Measurements from ENCODE around the gene TSPAN18. TPM values are rescaled to one million over a fixed set of nuclear protein-coding genes. Genes with fewer than 3 reads are reported as not detected.
A peak's percentile ranks its signal among the peaks of the same experiment; 100 is the strongest.

The TSPAN18 gene
- total RNA-seq, 4 donors from 2014 or later = 6.7 to 13.1 (median 7.9) TPM

- no peak for TF ChIP-seq POLR2A (IDR thresholded peaks at IDR 0.05)
- TF ChIP-seq CTCF (IDR thresholded peaks at IDR 0.05) = no peak
- no peak for TF ChIP-seq EP300 (IDR thresholded peaks at IDR 0.05)
- H3K9me3 ChIP-seq = no peaks in the 10 kb centered on the region
- H3K36me3 ChIP-seq = peaks cover 0 to 8% (median 0%) of the 10 kb centered on the region in 3 donors
- H3K27ac ChIP-seq = no peak overlapping the region
- peaks cover 0 to 29% (median 6%) of the 10 kb centered on the region in 4 donors for H3K4me1 ChIP-seq
- no peaks in the 10 kb centered on the region for H3K27me3 ChIP-seq
- 86 to 91% methylated on average over 8 to 9 of the region's 9 CpGs for WGBS, 2 donors
- DNase-seq (ENCODE audit: low spot score in 2 of 2) = no peak
- no peak overlapping the region for H3K4me3 ChIP-seq
Measured at GRCh38 chr11:44910591-44910990, 183.8 kb downstream of the TSPAN18 start.

GRCh38 chr11:44911029-44911814 lies 184.5 kb downstream of the TSPAN18 start:
- H3K9me3 ChIP-seq = no peaks in the 10 kb centered on the region
- peak overlapping the region in 2 of 4 donors; percentile 7 to 44 for H3K27ac ChIP-seq
- H3K27me3 ChIP-seq = no peaks in the 10 kb centered on the region
- TF ChIP-seq POLR2A (IDR thresholded peaks at IDR 0.05) (no peak), CTCF (IDR thresholded peaks at IDR 0.05) (peak; percentile 80 to 91 (median 84))
- H3K36me3 ChIP-seq = peaks cover 0 to 8% (median 0%) of the 10 kb centered on the region in 3 donors
- H3K4me1 ChIP-seq = peaks cover 0 to 29% (median 6%) of the 10 kb centered on the region in 4 donors
- DNase-seq (ENCODE audit: low spot score in 2 of 2) = peak; percentile 83 to 96
- H3K4me3 ChIP-seq = no peak overlapping the region
- WGBS, 2 donors = 23 to 25% methylated on average over 22 to 24 of the region's 24 CpGs

GRCh38 chr11:44912270-44912987 lies 185.7 kb downstream of the TSPAN18 start:
- H3K27me3 ChIP-seq = no peaks in the 10 kb centered on the region
- DNase-seq (ENCODE audit: low spot score in 2 of 2) = no peak
- no peak overlapping the region for H3K4me3 ChIP-seq
- 42 to 54% methylated on average over 12 of the region's 12 CpGs for WGBS, 2 donors
- no peaks in the 10 kb centered on the region for H3K9me3 ChIP-seq
- H3K4me1 ChIP-seq = peaks cover 0 to 29% (median 6%) of the 10 kb centered on the region in 4 donors
- H3K36me3 ChIP-seq = peaks cover 0 to 12% (median 0%) of the 10 kb centered on the region in 3 donors
- H3K27ac ChIP-seq = peak overlapping the region in 1 of 4 donors; percentile 44
- TF ChIP-seq CTCF (IDR thresholded peaks at IDR 0.05) = no peak
- TF ChIP-seq EP300 (IDR thresholded peaks at IDR 0.05) = no peak
- no peak for TF ChIP-seq POLR2A (IDR thresholded peaks at IDR 0.05)

- peaks cover 0 to 20% (median 0%) of the 10 kb centered on the region in 3 donors for H3K36me3 ChIP-seq
- no peak overlapping the region for H3K4me3 ChIP-seq
- no peak overlapping the region for H3K27ac ChIP-seq
- TF ChIP-seq CTCF (IDR thresholded peaks at IDR 0.05) (no peak), EP300 (IDR thresholded peaks at IDR 0.05) (no peak), POLR2A (IDR thresholded peaks at IDR 0.05) (no peak)
- no peak for DNase-seq (ENCODE audit: low spot score in 2 of 2)
- no peaks in the 10 kb centered on the region for H3K27me3 ChIP-seq
- no peaks in the 10 kb centered on the region for H3K9me3 ChIP-seq
- peaks cover 0 to 29% (median 6%) of the 10 kb centered on the region in 4 donors for H3K4me1 ChIP-seq
Measured at GRCh38 chr11:44913502-44913901, 186.7 kb downstream of the TSPAN18 start.

- Histone ChIP-seq H3K4me1 (peaks cover 0 to 28% (median 6%) of the 10 kb centered on the region in 4 donors), H3K36me3 (peaks cover 0 to 26% (median 0%) of the 10 kb centered on the region in 3 donors), H3K9me3 (no peaks in the 10 kb centered on the region), H3K27me3 (no peaks in the 10 kb centered on the region), H3K27ac (no peak overlapping the region), H3K4me3 (no peak overlapping the region)
- TF ChIP-seq POLR2A (IDR thresholded peaks at IDR 0.05) = no peak
- no peak for TF ChIP-seq CTCF (IDR thresholded peaks at IDR 0.05)
- no peak for TF ChIP-seq EP300 (IDR thresholded peaks at IDR 0.05)
- WGBS, 2 donors = 72 to 76% methylated on average over 2 of the region's 2 CpGs
- DNase-seq (ENCODE audit: low spot score in 2 of 2) = no peak
Measured at GRCh38 chr11:44914105-44914504, 187.3 kb downstream of the TSPAN18 start.

Measured in tibial nerve (tissue), 4 donors.